ENCODE results near the gene NUDCD3.
A peak's percentile ranks its signal among the peaks of the same experiment; 100 is the strongest.
"Not testable (repeated sequence)": the region's sequence is repeated elsewhere in the genome, so short reads cannot be mapped to it uniquely, and the experiment has no call there.

The NUDCD3 gene

DNA sequence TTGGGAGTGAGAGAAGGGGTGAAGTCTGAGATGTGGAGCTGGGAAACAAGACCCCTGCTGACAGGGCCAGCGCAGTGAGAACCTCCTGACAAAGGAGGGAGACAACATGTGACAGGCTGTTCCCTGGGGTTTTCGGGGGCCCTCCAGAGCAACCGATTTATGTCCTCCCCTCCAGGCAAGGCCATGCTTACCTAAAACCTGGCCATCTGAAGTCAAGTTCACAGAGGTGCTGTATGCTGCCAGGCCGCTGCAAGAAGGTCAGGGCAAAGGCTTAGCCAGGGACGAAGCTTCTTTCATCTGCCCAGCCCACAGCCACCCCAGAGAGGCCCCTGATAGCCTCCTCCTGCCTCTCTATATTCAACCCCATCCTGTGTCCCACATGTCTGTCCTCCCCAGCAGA is 30.1 kb upstream of the NUDCD3 start:
- DNase-seq = peak in 1 of 42 donors; percentile 10
- intact Hi-C loops (cut with DNase I) = no loop called here

DNA sequence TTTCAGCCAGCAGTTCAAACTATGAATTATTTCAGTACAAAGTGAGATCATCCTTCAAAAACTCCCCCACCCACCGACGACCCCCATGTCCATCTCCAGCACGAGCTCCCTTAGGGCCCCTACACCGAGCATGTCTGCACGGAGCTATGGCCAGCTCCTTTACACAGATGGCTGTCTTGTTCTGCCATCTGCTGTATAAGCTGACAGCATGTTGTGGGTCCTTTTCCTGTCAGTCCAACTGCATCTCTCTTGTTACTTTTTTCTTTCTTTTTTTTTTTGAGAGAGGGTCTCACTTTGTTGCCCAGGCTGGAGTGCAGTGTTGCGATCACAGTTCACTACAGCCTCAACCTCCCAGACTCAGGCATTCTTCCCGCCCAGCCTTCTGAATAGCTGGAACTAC is 29.1 kb upstream of the NUDCD3 start:
- intact Hi-C loops (cut with DNase I) = no loop called here
- peak in 1 of 42 donors; percentile 9 for DNase-seq

DNA sequence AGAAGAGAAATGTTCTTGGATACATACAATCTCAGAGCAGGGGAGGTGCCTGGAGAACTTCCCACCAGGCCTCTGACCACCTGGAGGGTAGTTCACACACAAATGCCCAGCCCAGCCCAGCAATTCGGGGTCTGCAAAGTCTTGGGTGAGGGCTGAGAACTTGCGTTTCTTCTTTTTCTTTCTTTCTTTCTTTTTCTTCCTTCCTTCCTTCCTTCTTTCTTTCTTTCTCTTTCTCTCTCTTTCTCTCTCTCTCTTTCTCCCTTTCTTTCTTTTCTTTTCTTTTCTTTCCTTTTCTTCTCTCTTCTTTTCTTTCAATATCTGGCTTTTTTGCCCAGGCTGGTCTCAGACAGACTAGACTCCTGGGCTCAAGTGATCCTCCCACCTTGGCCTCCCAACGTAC is 28.3 kb upstream of the NUDCD3 start:
- intact Hi-C loops (cut with DNase I) = no loop called here
- DNase-seq = peak in 1 of 42 donors; percentile 10

DNA sequence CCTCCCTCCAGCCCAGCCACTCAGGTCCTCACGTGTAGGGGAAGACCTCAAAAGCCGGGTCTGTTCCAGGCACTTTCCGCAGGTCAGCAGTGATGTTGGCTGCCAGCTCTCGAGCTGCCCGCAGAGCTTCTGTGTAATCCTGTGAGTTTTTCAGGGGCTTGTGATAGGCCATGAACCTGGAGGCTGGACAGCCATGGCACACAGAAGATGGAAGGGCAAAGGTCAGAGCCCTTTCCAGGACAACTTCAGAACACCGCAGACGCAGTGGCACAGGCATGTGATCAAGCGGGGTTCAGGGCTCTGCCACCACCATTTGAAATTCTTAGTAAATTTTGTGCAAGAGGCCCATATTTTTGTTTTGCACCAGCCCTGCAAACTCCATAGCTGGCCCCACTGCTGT is 26.7 kb upstream of the NUDCD3 start:
- intact Hi-C loops (cut with DNase I) = no loop called here
- no peak for DNase-seq

DNA sequence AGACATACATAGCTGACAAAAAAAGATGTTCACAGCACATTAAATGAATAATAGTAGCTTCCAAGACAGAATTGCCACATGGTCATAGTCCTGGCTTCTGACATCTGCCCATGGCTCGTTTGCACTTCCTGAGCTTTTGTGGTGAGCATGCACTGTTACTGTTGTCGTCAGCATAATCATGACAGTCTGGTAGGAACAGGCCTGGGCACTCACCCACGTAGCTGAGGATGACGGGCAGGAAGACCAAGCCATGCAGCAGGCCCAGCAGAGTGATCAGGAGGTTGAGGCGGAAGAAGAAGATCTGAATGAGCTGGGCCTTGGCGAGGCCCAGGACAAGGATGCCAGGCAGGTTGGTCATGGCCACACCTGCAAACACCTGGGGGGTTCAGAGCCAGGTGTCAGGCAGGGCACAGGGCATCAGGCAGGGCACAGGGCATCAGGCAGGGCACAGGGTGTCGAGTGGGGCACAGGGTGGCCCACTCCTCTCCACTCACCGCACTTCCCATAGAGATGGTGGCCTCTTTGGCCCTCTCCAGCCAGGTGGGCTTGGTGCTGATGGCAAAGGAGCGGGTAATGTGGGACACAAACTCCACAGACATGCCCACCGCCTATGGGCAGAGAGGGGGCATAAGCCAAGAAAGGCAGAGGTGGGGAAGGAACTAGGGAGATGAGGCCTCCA is 25.3 kb upstream of the NUDCD3 start:
- peak in 1 of 42 donors; percentile 32 for DNase-seq
- intact Hi-C loops (cut with DNase I) = no loop called here

DNA sequence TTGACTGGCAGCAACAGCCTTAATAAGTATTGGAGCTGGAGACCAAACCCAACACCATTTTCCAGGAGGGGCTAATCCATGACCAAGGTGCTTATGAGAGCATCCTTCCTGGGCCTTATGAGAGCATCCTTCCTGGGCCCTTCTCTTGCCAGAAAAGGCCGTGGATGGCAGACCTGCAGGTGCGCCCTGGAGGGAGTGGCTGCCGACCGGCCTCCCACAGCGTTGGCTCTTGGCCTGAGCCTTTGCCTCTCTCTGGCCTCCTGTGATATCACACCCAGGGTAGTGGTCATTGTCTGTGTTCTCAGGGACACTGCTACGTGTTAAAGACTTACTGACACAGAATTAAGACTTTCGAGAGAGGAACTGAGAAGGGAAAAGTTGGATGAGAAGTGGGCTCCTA is 22.3 kb upstream of the NUDCD3 start:
- DNase-seq = peak in 1 of 42 donors; percentile 28
- intact Hi-C loops (cut with DNase I) = no loop called here

DNA sequence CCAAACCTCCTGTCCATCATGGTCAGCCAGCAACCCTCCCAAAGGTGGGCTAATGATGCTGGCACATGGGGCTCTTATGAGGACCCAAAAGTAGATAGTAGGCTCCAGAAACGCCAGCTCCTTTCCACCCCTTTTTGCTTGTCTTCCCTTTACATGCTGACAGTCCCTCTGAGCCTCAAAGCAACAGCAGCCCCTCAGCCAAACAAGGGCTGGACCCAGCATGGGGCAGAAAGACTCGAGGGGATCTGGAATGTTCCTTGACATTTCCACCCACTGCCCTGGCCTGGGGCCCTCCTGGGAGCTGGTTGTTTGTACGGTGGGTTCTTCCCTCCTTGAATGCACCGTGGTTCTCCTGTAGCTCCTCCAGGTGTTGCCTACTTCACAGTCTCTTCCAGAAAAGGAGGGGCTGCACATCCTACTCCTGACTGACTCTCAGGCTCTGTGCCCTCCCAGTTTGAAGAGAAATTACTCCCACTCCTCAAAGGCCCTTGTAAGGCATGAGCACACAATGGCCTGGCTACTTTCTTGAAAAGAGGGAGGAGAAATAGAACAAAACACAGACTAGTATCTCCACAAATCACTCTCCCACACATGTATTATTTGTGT is 21.5 kb upstream of the NUDCD3 start:
- peak in 1 of 42 donors; percentile 9 for DNase-seq
- intact Hi-C loops (cut with DNase I) = no loop called here

DNA sequence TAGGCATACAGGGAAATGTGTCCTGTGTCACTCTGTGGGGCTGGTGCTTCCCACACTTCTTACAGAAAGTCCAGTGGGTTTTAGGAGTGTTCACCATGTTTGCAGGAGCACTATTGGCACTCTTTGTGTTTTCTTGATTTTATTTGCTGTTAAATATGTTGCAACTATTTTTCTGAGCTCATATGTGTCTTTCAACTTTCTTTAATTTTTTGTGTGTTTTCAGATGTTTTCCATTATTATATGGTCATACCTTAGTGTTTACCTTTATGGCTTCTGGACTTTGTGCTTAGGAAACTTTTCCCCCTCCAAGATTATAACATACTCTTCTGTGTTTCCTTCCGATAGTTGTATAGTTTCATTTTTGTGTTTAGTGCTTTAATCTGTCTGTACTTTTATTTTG is 20.8 kb upstream of the NUDCD3 start:
- peak in 1 of 42 donors; percentile 5 for DNase-seq
- intact Hi-C loops (cut with DNase I) = no loop called here

DNA sequence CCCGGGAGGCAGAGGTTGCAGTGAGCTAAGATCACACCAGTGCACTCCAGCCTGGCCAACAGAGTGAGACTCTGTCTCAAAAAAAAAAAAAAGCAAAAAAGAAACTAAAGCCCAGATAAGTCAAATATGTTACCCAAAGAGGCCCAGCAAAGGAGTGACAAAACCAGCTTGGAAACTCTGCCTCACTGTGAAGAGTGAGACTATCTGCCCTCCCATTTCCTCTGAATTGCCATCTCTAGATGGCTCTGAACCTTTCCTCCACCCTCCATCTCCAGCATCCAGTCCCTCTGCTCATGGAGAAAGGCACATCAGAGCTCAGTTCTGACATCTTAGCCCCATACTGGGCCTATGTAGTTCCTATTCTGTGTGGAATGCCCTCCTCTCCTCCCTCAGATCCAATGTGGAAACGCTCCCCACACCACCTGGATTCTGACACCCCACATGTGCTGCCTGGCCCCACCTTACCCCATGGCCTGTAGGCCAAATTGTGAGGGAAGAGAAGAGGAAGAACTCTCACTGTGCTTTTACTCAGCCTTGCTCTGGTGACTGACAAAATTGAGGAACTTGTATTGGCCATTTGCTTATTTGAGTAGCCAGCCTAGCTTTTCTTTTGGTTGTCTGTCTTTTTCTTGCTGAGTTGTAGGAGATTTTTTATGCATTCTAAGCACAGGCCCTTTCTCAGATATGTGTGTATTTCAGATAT is 18.0 kb upstream of the NUDCD3 start:
- intact Hi-C loops (cut with DNase I) = no loop called here

DNA sequence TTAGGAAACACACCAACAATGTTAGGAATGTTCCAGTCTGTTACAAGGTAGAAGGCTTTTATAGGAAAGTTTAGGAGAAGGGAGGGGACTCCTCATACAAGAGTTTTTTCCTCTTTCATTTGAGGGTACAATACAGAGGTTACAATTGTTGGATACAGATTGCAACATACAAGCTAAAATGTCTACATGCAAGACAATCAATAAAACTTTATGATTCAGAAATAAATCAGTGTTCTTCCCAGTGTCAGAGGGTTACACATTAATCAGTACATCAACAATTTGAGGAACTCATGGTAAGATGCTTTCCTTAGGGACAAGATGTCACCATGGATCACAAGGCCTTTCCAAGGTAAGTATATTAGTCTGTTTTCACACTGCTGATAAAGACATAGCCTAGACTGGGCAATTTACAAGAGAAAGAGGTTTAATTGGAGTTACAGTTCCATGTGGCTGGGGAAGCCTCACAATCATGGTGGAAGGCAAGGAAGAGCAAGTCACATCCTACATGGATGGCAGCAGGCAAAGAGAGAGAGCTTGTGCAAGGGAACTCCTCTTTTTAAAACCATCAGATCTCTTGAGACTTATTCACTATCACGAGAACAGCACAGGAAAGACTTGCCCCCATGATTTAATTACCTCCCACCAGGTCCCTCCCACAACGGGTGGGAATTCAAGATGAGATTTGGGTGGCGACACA is 16.3 kb upstream of the NUDCD3 start:
- peak in 1 of 42 donors; percentile 7 for DNase-seq
- intact Hi-C loops (cut with DNase I) = not testable (repeated sequence)

More for the DNA sequence above, 18.0 kb upstream of the NUDCD3 start:
- peak in 1 of 42 donors; percentile 13 for DNase-seq

DNA sequence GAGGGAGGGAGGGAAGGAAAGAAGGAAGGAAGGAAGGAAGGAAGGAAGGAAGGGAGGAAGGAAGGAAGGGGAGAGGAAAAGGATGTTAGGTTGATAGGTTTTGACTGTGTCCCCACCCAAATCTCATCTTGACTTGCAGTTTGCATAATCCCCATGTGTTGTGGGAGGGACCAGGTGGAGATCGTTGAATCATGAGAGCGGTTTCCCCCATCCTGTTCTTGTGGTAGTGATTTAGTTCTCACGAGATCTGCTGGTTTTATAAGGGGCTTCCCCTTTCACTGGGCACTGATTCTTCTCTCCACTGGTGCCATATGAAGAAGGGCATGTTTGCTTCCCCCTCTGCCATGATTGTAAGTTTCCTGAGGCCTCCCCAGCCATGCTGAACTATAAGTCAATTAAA is 15.1 kb upstream of the NUDCD3 start:
- intact Hi-C loops (cut with DNase I) = no loop called here
- DNase-seq = no peak

DNA sequence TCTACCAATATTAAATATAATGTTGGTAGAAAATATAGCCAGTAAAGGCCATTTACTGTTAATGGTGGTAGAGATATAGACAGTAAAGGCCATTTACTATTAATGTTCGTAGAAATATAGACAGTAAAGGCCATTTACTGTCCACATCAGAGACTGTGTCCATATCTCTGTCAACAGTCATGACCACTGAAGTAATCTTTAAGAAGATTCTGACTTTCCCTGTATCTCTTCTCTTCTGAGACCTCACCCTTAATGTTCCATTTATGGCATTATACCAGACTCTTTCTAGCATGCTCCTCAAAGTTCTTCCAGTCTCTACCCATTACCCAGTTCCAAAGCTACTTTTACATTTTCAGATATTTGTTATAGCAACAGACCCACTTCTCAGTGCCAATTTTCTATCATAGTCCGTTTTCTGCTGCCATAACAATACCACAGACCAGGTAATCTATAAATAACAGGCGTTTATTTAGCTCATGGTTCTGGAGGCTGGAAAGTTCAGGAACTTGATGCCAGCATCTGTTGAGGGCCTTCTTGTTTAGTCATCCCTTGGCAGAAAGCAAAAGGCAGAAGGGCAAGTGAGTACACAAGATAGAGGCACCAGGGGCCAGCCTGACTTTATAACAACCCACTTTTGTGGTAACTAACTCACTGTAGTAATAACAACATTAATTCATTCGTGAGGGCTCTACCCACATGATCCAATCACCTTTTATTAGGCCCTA is 7.9 kb upstream of the NUDCD3 start:
- DNase-seq = no peak
- intact Hi-C loops (cut with DNase I) = no loop called here

DNA sequence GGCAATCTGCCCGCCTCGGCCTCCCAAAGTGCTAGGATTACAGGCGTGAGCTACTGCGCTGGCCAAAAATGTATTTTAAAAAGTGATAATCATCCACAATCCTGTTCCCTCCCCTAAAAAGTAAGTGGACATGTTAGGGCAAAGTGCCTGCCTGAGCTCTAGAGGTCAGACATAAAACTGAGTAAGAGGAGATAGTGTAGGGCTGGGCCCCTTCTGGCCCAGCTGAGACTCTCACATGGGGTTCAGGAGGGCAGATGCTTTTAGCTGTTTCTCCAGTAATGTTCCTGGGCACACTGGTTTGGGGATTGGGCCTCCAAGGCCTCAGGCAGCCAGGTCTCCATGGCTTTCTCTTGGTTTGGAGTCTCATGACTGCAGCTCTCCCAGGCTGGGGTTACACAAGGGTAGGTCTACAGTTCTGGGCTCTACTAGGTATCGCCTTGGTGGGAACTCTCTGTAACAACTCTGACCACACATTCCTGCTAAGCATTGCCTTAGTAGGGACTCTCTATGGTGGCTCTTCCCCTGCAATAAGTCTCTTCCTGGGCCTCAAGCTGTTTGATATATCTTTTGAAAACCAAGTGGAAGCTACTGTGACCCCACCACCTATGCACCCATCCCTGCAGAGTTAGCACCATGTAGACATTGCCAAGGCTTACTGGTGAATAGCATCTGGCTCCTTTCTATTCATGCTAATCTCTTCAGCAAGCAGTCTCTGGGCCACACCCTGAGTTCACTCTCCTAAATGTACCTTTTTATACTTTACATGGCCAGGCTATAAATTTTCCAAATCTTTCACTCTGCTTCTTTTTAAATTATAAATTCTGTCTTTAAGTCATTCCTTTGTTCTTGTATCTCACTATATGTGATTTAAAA is 6.9 kb upstream of the NUDCD3 start:
- intact Hi-C loops (cut with DNase I) = no loop called here
- DNase-seq = no peak

DNA sequence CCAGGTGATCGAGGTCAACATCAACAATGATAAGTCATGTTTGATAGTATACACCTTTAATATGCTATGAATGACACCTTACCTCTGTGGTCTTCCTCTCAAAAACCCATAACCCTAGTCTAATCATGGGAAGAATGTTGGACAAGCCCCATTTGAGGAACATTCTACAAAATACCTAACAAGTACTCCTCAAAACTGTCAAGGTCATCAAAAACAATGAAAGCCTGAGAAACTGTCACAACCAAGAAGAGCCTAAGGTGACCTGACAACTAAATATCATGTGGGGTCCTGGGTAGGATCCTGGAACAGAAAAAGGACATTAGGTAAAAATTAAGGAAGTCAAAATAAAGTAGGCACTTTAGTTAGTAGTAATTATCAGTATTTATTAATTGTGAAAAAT is 5.9 kb upstream of the NUDCD3 start:
- intact Hi-C loops (cut with DNase I) = no loop called here

DNA sequence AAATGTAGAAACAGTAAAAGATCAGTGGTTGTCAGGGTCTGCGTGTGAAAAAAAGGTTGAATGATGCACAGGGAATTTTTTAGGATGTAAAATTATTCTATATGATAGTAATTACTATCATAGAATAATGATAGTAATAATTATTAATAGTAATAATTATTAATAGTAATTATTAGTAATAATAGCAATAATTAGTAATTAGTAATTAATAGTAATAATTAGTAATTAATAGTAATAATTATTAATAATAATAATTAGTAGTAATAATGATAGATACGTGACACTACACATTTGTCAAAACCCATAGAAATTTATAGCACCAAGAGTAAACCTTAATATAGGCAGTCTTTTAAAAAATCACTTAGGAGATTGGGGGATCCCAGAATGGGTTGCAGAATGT is 4.5 kb upstream of the NUDCD3 start:
- intact Hi-C loops (cut with DNase I) = no loop called here
- no peak for DNase-seq

More for the DNA sequence above, 5.9 kb upstream of the NUDCD3 start:
- DNase-seq = no peak

DNA sequence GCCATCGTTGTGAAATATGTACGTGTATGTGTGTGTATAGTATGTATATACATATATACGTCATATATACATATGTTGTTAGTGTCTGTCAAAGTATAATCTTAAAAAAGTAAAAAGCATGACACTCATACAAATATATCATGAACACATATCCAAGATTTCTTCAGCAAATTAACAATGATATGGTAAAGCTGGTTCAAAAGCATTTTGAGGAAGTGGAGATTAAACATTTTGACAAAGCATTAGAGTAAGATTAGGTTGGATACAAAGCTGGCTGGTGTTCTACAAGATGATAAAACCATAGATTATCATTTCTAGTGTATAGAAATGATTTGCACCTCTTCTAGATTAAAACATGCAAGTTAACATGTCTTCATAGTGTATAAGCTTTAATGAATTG is 771 bp upstream of the NUDCD3 start:
- no peak for DNase-seq
- intact Hi-C loops (cut with DNase I) = no loop called here

DNA sequence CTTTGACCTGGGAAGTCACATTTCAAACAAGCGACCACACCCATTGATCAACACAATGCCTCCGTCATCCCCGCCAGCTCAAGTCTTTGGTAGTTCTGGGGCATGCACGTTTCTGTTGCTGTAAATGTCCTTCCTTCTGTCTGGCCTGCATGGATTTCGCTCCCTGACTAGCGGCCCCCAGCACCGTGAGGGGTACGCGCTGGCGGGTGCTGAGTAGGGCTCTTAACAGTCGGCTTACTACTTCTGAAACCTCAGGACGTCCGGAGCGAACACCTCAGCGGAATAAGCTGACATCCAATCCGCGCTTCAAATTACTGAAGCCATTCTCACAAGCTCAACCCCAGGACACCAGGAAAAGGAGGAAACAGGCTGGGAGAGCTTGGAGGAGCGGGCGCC is 505 bp downstream of the NUDCD3 start:
- peak in 12 of 42 donors; percentile 11 to 47 (median 24) for DNase-seq
- intact Hi-C loops (cut with DNase I) = loop anchor here (5.0 kb wide), 1 partner anchor 77 kb away; no protein-coding TSS in a partner anchor

DNA sequence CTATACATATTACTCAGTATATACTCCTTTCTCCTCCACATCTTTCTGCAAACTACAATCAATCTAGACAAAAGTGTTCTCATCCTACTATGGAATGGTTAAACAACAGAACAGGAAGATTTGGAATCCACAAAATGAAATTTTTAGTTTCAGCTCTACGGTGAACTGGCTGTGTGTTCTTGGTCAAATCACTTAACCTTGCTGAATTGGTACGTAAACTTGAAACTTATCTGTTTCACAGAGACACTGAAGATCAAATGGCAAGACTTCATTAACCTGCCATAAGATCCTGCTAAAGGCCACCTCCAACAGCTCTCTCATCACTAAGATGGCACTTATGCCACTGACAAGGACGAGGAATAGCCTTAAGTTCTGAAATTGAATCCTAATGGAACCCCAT is 1.5 kb downstream of the NUDCD3 start:
- intact Hi-C loops (cut with DNase I) = loop anchor here (5.0 kb wide), 1 partner anchor 78 kb away; no protein-coding TSS in a partner anchor
- no peak for DNase-seq
